Measurements from ENCODE around the gene C2.

The C2 gene

DNA sequence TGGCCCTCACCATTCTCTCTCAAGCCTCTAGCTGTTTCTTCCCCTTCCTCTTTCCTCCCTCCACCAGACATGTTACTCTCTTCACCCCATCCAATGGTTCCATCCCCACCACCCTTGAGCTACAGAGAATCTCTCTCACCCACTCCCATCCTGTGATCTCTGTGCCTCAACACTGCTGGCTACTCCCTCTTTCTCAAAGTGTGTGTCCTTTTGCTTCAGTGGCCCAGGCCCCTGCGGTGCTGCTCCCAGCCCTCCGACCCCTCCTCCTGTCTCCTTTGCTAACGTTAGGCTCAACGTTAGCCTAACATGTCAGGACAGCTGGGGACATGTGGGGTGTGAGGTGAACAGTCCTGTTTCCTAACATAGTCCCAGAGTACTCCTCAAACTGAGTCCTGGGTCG lies 25.4 kb downstream of the C2 start:
- no peak for DNase-seq (ENCODE audit: low read depth in 4 of 4, low spot score in 1 of 4)

- no peak for DNase-seq (ENCODE audit: low read depth in 4 of 4, low spot score in 1 of 4)
Measured at GRCh38 chr6:31954511-31954910, 27.0 kb downstream of the C2 start.

GRCh38 chr6:31956796-31957195 lies 29.3 kb downstream of the C2 start:
- no peak for DNase-seq (ENCODE audit: low read depth in 4 of 4, low spot score in 1 of 4)

GRCh38 chr6:31958412-31958740 lies 30.9 kb downstream of the C2 start:
- no peak for DNase-seq (ENCODE audit: low read depth in 4 of 4, low spot score in 1 of 4)

- peak; percentile 93 to 98 (median 96) for DNase-seq (ENCODE audit: low read depth in 4 of 4, low spot score in 1 of 4)
Measured at GRCh38 chr6:31958741-31959739, 31.5 kb downstream of the C2 start, which contains the start of the genes NELFE and SKIC2. Gene NELFE (minus strand): TSS chr6:31958971. CDS start chr6:31958446, 525 bp downstream. Gene SKIC2 (plus strand): TSS chr6:31959175. CDS start chr6:31959193, 18 bp downstream.

- DNase-seq (ENCODE audit: low read depth in 4 of 4, low spot score in 1 of 4): no peak
Measured at GRCh38 chr6:31961616-31962015, 34.1 kb downstream of the C2 start.

GRCh38 chr6:31963921-31964320 lies 36.4 kb downstream of the C2 start:
- no peak for DNase-seq (ENCODE audit: low read depth in 4 of 4, low spot score in 1 of 4)

DNA sequence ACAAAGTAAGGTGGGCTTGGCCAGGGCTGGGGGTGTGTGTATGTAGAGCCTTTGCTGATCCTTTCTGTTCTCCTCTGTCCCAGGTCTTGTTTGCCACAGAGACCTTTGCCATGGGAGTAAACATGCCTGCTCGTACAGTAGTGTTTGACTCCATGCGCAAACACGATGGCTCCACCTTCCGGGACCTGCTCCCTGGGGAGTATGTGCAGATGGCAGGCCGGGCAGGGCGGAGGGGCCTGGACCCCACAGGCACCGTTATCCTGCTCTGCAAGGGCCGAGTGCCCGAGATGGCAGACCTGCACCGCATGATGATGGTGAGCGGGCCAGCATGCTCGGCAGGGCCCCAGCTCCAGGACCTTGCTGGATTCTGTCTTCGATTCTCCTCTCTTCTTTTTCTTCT lies 38.2 kb downstream of the C2 start:
- DNase-seq (ENCODE audit: low read depth in 4 of 4, low spot score in 1 of 4): no peak

DNA sequence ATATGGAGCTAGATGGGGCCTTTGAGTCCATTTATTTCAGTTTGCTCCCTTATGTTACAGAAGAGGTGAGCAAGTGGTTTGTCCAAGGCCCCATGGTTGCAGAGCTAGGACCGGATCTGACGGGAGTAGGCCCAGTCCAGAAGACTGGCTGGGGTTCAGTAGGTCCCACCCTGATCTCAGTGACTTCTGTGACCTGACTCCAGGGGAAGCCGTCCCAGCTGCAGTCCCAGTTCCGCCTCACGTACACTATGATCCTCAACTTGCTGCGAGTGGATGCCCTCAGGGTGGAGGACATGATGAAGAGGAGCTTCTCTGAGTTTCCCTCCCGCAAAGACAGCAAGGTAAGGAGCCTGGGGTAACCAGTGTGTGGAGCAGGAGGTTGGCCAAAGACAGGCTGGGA lies 39.0 kb downstream of the C2 start:
- DNase-seq (ENCODE audit: low read depth in 4 of 4, low spot score in 1 of 4): no peak

GRCh38 chr6:31966997-31967925 lies 39.7 kb downstream of the C2 start:
- DNase-seq (ENCODE audit: low read depth in 4 of 4, low spot score in 1 of 4): no peak

DNA sequence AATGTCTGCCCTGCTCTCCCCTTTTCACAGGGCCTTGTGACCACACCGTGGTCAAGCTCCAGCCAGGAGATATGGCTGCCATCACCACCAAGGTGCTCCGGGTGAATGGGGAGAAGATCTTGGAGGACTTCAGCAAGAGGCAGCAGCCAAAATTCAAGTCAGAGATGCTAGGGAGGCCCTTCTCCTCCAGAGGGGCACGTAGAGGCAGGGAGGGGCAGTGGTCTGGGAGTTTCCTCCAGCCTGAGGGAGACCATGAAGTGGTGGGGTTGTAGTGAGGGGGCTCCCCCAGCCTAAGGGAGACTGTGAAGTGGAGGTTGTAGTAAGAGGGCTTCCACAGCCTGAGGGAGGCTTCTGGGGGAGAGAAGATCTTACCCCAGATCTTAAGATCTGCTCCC lies 40.4 kb downstream of the C2 start:
- DNase-seq (ENCODE audit: low read depth in 4 of 4, low spot score in 1 of 4): no peak

- DNase-seq (ENCODE audit: low read depth in 4 of 4, low spot score in 1 of 4): no peak
Measured at GRCh38 chr6:31968326-31968725, 40.8 kb downstream of the C2 start.

- no peak for DNase-seq (ENCODE audit: low read depth in 4 of 4, low spot score in 1 of 4)
Measured at GRCh38 chr6:31968791-31969711, 41.5 kb downstream of the C2 start.

GRCh38 chr6:31969712-31970603 lies 42.4 kb downstream of the C2 start:
- DNase-seq (ENCODE audit: low read depth in 4 of 4, low spot score in 1 of 4): no peak

DNA sequence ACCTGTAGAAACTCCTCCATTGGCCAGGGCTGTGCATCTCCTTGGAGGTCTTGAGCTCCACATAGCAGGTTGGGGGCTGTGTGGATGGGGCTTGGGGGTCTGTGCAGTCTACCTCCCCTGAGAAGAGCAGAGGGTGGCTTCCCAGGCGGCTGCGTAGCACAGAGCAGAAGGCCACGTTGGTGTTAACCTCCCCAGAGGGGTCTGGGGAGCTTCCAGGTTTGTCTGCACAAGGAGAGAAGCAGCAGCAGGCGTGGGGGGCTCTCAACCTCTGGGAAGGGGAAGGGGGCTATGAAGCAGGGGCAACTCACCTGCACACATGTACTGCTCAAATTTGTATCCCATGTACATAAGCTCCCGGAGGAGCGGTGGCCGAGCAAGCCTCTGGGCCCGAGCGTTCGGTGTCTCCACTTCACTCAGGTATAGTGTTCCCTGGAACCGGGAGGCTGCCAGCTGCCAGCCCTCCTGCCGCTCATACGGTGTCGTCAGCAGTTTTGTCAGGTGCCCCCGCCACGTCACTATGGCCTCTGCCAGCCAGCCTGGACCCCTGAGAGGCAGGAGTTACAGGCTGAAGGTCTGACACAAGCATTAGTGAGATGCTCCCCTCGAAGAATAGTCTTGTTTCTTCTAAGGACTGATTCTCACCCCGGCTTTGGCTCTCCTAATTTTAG lies 43.2 kb downstream of the C2 start:
- no peak for DNase-seq (ENCODE audit: low read depth in 4 of 4, low spot score in 1 of 4)

- DNase-seq (ENCODE audit: low read depth in 4 of 4, low spot score in 1 of 4): no peak
Measured at GRCh38 chr6:31971279-31971992, 43.9 kb downstream of the C2 start.

DNA sequence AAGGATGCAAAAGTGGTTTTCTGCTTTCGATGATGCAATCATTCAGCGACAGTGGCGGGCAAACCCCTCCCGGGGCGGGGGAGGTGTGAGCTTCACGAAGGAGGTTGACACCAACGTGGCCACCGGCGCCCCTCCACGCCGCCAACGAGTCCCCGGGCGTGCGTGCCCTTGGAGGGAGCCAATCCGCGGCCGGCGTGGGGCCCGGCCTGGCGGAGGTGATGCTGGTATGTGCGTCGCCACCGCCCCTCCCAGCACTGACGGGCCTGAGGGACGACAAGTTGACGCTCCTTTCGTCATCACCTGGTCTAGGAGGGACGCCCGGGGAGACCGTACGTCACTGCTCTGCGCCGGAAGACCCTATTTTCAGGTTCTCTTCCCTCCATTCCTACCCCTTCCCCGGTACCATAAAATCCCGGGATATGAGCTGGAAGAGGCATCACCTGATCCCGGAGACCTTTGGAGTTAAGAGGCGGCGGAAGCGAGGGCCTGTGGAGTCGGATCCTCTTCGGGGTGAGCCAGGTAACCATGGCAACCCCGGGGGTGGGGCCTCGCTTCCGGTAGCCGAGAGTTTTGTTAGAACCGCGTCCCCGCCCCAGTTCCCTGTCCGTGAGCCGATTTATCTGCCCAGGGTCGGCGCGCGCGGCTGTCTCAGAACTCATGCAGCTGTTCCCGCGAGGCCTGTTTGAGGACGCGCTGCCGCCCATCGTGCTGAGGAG lies 44.6 kb downstream of the C2 start, which contains the start of gene DXO:
Gene DXO, minus strand, starts transcription at position 146 of the 716 bp plus-strand sequence. CDS start 463 bp downstream, outside the sequence.
- peak; percentile 94 to 97 (median 96) for DNase-seq (ENCODE audit: low read depth in 4 of 4, low spot score in 1 of 4)
